CD4-positive, alpha-beta T cell treated with Interleukin-17A for 4 hours (primary cell): ENCODE data around the gene SS18L1.

Experiments used
- DNase-seq: peaks from one replicate; pipeline ENCODE4 v3.0.0-alpha.2; 2020; ENCODE audit warnings: mixed read lengths

SS18L1 gene

DNA sequence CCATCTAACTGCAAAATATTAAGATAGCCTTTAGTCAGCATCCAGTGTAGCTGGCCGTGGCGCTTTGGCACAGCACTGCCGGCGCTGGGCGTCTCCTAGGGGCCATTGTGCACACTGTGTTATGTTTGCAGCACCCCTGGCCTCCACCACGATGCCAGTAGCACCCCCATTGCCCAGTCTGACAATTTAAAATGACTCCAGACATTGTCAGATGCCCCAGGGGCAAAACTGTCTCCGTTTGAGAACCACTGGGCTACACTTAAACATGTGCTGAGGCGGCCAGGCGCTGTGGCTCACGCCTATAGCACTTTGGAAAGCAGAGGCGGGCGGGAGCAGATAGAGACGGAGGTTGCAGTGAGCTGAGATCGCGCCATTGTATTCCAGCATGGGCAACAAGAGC, 33.3 kb downstream of the SS18L1 start:
- no peak for DNase-seq

DNA sequence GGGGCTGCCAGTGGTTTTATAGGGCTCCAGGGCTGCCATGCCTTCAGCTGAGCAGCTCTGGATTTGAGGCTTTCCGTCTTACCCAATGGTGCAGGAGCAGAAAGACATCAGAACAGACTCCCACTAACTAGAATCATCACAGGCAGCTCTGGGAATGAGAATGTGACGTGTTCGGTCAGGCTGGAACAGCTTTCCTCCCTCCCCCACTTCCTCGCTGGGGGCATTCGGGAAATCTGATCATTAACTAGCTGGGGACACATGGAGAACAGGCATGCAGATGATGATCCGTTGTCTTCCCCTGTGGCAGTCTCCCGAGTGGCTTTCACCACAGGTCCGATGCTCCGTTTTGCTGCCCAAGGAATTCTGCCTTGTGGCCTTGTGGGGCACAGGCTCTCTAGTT, 33.7 kb downstream of the SS18L1 start:
- no peak for DNase-seq

DNA sequence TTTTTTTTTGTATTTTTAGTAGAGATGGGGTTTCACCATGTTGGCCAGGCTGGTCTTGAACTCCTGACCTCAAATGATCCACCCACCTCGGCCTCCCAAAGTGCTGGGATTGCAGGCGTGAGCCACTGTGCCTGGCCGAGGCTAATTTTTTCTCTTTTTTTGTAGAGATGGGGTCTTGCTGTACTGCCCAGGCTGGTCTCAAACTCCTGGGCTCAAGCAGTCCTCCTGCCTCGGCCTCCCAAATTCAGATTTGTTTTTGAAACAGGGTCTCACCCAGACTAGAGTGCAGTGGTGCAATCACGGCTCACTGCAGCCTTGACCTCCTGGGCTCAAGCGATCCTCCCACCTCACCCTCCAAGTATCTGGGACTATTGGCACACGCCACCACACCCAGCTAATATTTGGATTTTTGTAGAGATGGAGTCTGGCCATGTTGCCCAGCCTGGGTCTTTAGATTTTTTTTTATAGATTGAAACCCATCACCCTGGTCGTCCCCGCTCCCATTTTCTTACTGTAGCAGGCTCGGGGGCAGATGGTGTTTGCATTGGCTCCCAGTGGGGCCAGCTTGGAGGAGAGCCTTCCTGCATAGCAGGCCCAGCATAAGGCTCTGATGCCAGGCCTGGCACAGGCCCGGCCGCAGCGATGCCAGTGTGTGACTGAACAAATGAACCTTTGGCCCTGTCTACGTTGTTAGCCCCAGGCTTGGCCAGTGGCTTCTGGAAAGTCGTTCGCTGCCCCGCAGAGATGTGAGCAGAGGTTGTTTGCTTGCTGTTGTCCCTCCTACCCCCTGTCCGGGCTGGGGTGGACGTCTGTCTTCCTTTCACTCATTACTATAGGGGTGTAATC, 35.0 kb downstream of the SS18L1 start:
- no peak for DNase-seq

DNA sequence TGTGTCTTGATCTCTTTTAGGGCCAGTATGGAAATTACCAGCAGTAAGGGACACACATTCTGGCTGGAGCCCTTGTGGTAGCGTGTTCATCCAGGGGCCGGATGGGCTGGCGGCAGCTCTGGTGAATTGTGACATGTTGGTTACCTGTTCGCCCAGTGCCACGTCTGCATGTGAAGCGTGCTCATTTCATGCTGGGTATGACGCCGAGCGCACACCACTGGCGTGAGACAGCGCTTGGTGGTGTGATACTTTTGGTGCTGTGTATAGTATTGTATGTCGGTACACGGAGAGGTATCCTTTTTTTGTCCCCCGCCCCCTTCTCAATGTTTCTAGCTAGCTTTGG, 35.6 kb downstream of the SS18L1 start:
- DNase-seq: no peak

DNA sequence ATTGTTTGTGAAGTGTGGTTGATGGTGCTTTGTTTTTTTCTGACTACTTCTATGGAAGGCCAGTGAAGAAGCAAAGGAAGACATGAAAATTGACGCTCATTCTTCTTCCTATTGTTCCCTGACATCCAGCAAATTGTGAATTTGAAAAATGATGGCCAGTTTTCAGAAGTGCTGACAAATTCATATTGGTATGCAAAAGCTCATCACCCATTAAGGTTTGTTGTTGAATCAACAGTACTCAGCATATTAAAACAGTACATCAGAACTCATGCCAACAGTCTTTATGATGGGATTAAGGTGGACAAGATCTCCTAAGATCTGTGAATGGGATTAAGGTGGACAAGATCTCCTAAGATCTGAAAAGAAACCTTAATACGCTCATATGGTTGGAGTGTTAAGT, 38.2 kb downstream of the SS18L1 start:
- no peak for DNase-seq

DNA sequence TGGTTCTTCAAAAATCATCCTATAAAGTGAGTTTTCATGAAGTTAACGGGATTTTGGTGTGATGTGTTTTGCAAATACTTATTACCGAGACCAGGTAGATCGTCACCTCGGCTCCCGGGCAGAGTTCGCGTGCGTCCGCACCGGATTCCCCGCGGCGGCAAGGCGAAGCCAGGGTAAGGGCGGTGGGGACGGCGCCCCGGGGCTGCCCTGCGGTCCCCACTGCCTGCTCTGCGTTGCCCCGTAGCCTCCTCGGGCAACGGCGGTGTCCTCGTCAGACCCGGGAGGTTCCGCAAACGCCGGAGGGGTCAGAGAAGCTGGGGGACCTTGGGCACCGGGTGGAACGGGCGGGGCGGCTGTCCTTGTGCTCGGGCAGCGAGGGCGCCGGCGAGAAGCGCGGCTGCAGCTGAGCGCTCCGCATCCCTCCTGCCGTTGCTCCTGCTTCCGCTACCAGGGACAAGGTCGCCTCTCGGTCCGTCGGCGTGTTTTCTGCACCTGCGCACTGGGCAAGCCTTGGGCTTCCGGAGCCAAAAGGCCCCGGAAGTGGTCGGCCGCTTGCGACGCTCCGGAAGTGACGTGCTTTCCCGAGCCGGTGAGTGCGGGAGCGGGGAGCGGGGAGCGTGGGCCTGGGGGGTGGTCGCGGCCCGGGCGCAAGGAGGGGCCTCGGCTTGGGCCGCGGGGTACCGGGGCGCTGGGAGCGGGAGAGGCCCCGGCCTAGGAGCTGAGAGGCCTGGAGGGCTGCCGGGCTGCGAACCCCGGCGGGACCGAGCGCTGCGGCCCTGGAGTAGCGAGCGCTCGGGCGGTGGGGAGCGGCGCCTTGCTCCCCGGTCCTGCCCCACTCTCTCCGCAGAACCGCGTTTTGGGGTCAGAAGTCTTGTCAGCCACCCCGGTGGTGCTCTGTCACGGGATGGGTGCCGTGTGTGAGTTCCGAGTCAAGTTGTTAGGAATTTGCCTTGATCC, 39.2 kb downstream of the SS18L1 start, which contains the start of gene MTG2:
Gene MTG2, plus strand, starts transcription at position 560 of the 957 bp plus-strand sequence. CDS start 10,393 bp downstream, outside the sequence.
- DNase-seq: peak; percentile 96

DNA sequence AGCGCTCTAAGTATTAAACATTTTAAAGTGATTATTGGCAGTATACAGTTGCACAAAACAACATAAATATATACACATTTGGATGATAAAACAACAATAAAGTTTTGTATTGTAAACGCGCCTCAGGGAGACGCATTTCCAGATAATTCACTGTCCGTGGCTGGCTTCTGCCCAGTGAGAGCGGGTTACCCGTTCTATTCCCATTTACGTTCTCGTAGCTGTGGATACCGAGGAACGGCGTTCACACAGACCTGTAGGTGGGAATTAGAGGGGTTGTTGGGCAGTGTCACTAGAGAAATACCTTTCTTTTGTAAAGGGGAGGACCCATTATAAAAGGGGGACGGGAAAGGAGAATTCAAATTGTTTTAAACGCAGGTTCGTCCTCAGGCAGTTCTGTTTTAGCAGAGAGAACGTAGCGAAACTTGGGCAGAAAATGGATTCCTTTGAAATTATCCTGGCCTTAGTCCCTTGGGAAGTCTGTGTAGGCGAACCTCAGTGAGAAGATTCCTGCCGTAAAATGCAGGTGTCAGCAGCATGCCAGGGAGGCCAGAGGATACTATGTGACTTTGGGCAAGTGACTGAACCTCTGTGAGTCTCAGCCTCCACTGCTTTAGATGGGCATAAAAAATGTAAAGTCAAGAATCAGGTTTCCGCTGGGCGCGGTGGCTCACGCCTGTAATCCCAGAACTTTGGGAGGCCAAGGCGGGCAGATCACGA, 40.0 kb downstream of the SS18L1 start:
- no peak for DNase-seq

DNA sequence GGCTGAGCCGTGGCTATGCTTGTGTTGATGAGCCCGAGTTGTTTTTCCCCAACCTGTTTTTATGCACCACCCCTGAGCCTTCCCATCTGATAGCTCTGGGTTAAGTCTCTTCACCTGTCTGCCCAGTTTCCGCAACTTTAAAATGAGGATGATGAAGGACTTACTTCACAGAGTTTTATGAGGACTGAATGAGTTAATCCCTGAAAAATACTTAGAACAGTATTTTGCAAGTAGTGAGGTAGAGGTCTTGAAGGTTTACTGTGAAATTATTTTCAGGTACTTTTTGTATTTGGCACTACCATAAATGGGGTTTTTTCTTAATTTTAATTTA, 42.5 kb downstream of the SS18L1 start:
- no peak for DNase-seq

DNA sequence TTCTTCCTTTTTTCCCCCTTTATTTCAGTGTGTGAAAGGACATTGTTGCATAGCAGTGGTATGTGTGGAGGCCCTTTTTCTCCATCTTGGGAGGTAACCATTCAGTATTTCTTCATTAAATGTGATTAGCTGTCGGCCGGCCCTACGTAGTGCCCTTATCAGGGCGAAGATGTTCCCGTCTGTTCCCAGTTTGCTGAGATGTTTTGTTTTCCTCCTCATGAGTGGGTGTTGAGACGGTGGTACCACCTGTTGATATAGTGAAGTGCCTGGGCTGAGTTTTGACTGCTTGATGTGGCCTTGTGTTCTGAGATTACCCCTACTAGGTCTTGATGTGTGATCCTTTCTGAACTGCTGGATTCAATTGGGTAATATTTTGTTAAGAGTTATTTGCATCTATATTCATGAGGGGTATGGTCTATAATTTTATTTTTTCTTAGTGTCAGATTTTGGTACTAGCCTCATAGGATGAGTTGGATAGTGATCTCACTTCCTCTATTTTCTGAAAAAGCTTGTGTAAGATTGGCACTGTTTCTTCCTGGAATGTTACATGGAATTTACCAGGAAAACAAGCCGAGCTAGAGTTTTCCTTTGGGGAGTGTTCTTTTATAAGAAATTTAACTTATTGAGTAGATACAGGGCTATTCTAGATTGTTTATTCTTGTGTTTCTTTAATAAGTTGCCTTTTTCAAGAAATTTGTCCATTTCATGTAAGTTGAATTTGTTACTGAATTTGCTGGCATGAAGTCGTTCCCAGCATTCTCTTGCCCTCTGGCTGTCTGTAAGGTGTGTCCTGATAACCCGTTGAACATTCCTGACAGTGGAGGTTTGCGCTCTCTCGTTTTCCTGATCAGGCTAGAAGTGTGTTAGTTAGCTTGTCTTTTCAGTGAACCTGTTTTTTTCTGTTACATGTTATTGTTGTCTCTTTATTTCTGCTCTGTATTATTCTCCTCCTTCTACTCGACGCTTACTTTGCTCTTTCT, 43.6 kb downstream of the SS18L1 start:
- DNase-seq: no peak

DNA sequence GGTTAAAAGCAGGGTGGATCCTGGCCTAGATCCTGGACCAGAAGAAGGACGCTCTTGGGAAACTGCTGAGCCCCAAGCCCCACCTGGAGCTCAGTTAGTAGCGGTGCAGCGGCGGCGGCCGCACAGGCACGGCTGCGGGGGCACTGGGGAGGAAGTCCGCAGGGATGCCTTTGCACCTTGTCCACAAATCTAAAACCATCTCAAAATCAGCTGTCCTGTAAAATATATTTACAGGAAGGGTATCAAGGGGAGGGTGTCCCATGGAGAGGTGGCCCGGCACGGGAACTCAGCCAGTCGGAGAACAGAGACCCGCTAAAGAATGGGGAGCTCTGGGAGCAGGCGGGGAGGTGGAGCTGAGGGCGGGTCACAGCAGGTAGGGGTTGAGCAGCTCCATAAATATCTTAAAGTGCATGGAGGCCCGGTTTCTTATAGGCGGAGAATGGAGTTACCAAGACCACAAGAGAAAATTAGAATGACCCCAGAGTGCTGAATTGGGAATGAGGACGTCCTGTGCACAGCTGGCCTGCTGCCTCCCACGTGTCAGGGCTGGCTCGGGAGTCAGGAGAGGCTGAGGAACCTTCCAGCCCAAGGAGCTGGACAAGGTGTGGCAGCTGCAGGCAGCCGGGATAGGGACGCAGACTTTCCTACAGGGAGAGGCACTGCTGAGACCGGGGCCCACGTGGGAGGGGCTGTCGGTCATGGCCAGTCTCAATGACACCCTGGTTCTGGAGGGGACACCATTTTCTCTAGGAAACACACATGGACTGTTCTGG, 47.3 kb downstream of the SS18L1 start:
- no peak for DNase-seq

DNA sequence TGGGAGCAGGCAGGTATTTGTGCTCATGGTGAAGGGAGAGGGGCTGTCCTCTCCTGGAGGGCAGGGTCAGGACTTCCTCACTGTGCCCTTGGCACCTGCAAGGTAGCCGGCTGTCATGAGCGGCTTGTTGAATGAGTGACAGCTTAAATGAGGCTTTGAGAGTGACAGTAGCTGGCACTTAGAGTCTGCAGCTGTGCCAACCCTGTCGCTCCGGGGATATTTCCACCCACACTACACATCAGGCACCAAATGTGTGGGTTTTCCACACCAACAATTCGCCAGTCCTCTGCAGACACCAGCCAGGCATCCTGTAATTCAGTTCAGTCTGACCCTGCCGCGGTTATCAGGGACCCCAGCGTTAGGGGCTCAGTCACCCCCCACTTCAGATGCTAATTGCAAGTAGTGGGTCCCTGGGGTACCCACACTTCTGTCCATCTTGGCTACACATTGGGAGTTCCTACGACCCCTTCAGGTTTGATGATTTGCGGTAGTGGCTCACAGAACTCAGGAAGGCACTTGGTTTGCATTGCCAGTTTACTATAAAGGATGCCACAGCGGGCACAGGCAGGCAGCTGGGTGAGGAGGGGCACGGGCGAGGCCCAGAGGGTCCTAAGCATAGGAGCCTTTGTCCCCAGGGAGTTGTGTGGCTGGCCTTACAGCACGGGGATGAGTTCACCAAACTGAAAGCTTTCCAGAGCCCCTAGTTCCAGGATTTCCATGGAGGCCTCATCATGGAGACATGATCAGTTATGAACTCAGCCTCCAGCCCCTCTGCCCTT, 48.4 kb downstream of the SS18L1 start:
- no peak for DNase-seq

DNA sequence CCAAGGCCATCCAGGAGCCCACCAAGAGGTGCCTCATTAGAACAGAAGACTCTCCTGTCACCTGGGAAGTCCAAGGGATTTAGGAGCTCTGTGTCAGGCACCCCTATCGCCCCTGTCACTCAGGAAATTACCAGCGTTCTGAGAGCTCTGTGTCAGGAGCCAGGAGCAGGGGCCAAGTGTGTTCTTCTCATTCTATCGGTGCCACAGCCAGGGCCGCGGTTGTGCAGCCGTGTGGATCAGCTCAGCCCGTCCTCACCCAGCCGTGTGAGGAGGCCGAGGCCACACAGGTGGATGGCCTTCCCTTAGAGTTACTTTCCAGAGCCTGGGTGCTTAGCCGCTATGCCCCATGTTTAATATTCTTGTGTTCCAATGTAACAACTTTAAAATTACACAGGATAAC, 49.1 kb downstream of the SS18L1 start:
- no peak for DNase-seq

DNA sequence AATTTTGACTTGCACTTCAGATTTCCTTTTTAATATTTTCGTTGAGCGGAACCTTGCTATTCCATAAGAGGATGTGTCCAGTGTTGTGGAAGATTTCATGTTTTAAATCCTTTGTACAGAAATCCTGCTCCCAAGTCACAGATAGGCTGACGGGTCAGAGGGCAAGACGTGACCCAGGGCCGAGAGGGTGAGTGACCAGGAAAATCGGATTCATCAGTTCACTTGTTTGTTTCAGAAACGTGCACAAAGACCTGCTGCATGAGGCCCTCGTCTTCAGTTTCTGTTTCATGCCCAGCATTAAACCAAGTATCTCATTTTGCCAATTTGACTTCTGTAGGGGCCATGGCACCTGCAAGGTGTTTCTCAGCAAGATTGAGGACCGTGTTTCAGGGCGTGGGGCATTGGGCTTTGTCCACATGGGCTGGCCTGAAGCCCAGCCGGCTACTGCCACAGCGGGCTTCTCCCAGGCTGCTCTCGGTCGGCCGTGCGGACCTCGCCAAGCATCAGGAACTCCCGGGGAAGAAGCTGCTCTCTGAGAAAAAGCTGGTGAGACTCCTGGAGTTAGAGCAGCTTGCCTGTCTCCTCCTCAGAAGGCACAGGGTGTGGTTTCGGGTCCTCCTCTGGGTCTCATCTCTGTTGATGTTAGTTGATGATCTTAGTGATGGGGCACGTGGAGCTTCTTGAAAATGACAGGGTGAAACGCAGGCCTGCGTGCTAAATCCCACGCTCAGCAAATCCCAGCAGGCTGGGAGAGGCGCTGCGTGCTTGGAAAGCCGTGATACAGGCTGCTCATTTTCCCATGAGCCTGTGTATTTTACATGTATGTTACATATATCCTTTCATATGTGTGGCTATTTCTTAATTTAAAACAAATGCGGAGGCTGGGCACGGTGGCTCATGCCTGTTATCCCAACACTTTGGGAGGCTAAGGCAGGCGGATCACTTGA, 49.8 kb downstream of the SS18L1 start:
- no peak for DNase-seq

DNA sequence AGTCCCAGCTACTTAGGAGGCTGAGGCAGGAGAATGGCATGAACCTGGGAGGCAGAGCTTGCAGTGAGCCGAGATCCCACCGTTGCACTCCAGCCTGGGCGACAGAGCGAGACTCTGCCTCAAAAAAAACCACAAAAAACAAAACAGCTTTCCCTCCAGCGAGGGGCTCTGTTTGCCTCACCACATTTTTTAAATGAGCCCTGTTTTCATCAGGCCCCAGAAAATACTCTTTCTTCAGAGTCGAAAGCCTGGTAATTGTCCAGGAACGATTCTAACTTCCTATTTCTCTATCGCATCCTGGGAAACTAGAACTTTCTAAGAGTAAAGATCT, 51.5 kb downstream of the SS18L1 start:
- no peak for DNase-seq

DNA sequence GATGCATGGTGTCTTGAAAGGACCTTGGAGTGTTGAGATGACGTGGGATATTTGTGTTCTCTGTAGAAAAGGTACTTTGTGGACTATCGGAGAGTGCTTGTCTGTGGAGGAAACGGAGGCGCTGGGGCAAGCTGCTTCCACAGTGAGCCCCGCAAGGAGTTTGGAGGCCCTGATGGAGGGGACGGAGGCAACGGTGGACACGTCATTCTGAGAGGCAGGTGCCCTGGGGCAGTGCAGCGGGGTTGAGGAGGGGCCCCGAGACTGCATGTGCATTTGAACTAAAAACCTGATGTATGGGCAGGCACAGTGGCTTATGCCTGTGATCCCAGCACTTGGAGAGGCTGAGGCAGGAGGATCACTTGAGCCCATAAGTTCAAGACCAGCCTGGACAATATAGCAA, 52.2 kb downstream of the SS18L1 start:
- DNase-seq: no peak

DNA sequence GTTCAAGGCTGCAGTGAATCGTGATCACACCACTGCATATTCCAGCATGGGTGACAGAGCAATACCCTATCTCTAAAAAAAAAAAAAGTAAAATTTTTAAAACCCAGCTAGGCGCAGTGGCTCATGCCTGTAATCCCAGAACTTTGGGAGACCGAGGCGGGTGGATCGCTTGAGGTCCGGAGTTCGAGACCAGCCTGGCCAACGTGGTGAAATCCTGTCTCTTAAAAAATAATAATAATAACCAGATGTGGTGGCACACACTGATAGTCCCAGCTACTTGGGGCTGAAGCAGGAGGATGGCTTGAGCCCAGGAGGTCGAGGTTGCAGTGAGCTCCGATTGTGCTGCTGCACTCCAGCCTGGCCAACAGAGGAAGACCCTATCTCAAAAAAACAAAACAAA, 52.7 kb downstream of the SS18L1 start:
- no peak for DNase-seq

DNA sequence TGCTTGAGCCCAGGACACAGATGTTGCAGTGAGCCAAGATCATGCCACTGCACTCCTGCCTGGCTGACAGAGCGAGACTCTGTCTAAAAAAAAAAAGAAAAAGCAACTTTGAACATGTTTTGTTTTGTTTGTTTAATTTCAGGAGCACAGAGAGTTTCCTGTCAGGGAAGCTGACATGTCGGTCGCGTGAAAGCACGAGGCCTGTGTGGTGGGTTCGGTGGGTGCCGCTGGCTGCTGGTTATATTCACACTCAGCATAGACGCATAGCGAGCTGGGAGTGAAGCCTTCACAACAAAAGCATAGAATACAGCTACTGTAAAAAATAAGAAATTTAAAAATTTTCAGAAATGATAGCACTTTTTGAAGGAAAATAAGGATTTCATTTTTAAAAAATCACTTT, 53.7 kb downstream of the SS18L1 start:
- no peak for DNase-seq

DNA sequence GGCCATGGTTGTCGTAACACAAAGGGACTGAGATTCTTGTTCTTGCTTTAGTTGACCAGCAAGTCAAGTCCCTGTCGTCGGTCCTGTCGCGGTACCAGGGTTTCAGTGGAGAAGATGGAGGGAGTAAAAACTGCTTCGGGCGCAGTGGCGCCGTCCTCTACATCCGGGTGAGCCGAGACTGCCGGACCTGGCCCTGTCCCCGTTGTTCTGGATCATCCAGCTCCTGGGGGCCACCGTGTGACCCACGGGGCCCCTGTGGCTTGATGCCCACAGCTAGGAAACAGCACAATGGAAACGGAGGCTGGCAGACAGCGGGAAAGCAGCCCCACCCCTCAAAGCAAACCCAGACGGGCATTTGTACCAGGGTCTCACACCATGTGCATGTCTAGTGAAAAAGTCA, 54.2 kb downstream of the SS18L1 start:
- DNase-seq: no peak

DNA sequence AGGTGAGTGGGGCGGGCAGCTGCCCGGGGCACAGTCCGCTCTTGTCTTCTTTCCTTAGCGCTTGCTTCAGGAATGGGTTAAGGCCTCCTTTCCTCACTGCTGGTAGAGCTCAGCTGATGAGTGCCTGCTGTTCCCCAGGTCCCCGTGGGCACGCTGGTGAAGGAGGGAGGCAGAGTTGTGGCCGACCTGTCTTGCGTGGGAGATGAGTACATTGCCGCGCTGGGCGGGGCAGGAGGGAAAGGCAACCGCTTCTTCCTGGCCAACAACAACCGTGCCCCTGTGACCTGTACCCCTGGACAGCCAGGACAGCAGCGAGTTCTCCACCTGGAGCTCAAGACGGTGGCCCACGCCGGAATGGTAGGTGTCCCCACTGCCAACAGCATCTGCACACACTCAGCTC, 54.9 kb downstream of the SS18L1 start:
- no peak for DNase-seq

DNA sequence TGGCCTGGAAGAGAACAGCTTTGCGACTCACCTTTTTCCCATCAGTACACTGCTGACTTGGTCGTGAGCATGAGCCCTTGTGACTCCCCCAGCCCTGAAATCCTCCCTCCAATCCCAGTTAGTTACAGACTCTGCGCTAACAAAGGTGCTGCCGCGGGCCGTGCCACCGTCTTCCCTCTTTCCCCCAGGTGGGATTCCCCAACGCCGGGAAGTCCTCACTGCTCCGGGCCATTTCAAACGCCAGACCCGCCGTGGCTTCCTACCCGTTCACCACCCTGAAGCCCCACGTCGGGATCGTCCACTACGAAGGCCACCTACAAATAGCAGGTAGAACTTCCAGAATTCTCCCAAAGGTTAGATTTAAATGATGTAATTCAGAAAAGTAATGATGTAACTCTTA, 55.4 kb downstream of the SS18L1 start:
- no peak for DNase-seq
